Measurements from ENCODE around the gene SASH1. TPM values are rescaled to one million over a fixed set of nuclear protein-coding genes. Genes with fewer than 3 reads are reported as not detected.
A peak's percentile ranks its signal among the peaks of the same experiment; 100 is the strongest.

Gene SASH1
- total RNA-seq, result 1 to 10 TPM in 3 of 5 experiments, under 1 TPM in 2; 0.24 to 7.8 (median 1.4) TPM
- not detected for polyA plus RNA-seq
- total RNA-seq, result not detected

DNA sequence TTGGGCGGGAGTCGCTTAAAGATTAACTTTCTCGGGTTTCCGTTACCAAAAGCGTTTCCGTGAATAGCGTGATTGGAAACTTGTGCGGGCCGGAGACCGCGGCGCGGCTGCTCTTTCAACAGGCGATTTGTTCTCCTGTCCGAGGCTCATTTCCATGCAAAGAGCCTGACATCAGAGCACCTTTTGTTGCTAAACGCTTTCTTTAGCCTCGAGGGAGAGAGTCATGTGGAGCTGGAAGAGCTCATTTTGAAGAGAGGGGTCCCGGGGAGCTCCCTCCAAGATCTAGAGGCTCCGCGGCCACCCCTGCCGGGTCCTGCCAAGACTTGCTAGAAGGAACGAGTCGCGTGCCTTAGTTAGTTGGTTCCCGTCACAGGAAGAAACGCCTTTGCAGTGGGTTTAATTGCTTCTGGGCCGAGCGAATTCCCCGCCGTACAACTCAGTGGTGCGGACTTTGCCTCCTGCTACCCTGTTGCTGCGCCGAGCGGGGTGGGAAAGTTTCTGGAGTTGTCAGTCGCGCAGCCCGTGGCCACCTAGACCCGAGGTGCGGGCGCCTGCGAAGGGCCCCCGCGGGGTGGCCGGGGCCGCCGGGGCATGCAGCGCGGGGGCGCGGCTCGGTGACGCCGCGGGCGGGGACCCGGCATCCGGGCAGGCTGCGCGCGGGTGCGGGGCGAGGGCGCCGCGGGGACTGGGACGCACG lies at the start of gene SASH1:
Gene SASH1, plus strand, starts transcription at position 489 of the 697 bp plus-strand sequence. CDS start 230 bp downstream, outside the sequence.
- DNase-seq (peak in 2 of 9 donors; percentile 5 to 27), ATAC-seq (peak; percentile 26)
- no peaks in the 10 kb centered on the region for H3K27me3 ChIP-seq (ENCODE audit: control insufficient read depth in 2 of 2, insufficient read depth in 2 of 2, low read length in 2 of 2)
- peak within 1 kb of the TSS; percentile 13 for H3K4me3 ChIP-seq (ENCODE audit: low read length)
- H3K27ac ChIP-seq (ENCODE audit: low read depth, low read length), result no peak within 1 kb of the TSS
- H3K36me3 Mint-ChIP-seq, result no peaks in the 10 kb centered on the region
- H3K27me3 Mint-ChIP-seq, result peaks cover 41 to 66% (median 51%) of the 10 kb centered on the region in 5 donors
- ChIA-PET CTCF (no interaction called here), POLR2A (no interaction called here)
- no peaks in the 10 kb centered on the region for H3K36me3 ChIP-seq (ENCODE audit: control insufficient read depth in 2 of 3, insufficient read depth in 3 of 3, low read length in 3 of 3)
- intact Hi-C loops (cut with micrococcal nuclease), result no loop called here
- H3K27ac Mint-ChIP-seq, result peak within 1 kb of the TSS in 1 of 9 donors; percentile 76
- peaks cover 0 to 3% (median 0%) of the 10 kb centered on the region in 11 donors for H3K9me3 Mint-ChIP-seq
- peak within 1 kb of the TSS; percentile 43 to 84 (median 69) for H3K4me3 Mint-ChIP-seq
- no peaks in the 10 kb centered on the region for H3K4me1 ChIP-seq (ENCODE audit: control insufficient read depth in 2 of 2, insufficient read depth in 2 of 2, low read length in 2 of 2)
- no peaks in the 10 kb centered on the region for H3K9me3 ChIP-seq (ENCODE audit: control insufficient read depth in 2 of 3, low read length in 3 of 3)
- peaks cover 6 to 13% (median 8%) of the 10 kb centered on the region in 7 donors for H3K4me1 Mint-ChIP-seq

DNA sequence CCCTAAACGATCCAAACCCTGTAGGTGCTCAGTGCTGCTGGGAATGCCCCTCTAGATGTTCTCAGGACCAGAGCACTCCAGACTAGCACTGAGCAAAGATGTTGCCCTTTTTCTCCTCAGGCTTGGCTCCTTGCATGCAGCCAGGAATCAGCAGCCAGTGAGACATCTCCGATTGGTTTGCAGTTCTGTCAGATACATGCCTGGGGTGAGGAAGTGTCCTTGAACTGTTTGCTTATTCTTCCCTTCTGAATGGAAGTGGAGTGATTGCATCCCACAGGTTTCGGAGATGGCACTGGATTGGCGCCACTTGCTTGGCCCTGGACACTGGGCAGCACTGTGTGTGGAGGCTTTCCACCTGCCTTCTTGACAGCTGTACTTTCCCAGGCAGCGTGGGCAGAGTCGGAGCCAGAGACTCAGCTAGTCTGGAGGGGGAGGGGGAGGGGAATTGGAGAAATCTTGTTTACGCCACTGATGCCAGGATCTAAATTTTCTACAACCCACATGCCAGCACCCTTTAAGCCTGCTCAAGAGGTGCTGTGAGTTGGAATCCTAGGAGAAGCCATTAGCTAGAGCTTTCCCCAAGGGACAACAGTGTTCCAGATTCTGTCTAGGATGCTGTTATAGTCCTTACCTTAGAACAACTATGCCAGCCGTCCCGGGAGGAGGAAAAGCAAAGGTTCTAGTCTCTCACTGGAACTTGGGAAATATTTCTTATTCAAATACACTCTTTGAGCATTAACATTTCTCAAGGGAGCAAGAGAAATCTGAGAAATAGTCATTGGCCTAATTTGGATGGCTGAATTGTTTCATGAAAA lies 49.2 kb upstream of the SASH1 start:
- ATAC-seq, result no peak

DNA sequence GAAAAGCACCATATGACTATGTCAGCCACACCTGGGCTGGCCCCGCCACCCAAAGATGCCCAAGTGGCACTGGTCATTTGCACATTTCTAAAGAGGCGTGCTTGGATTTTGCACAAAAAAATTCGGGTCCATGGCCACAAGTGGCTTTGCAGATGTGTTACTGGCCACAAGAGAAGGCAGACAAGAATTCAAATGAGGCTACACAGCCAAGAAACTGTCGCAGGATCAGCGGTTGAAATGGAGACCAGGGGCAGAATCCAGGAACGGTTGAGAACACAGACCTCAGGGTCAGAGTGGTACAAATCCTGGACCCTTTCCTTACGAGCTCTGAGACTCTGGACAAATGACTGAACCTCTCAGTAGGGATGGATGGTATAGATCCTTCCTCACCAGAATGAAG lies 48.6 kb upstream of the SASH1 start:
- H3K9me3 Mint-ChIP-seq, result peaks cover 0 to 2% (median 0%) of the 10 kb centered on the region in 11 donors
- no peaks in the 10 kb centered on the region for H3K9me3 ChIP-seq (ENCODE audit: control insufficient read depth in 2 of 3, low read length in 3 of 3)
- H3K36me3 ChIP-seq (ENCODE audit: control insufficient read depth in 2 of 3, insufficient read depth in 3 of 3, low read length in 3 of 3), result no peaks in the 10 kb centered on the region
- no peaks in the 10 kb centered on the region for H3K36me3 Mint-ChIP-seq
- H3K4me3 Mint-ChIP-seq, result no peak overlapping the region
- DNase-seq, result no peak
- H3K27me3 ChIP-seq (ENCODE audit: control insufficient read depth in 2 of 2, insufficient read depth in 2 of 2, low read length in 2 of 2), result no peaks in the 10 kb centered on the region
- ChIA-PET CTCF (no interaction called here), POLR2A (no interaction called here)
- H3K4me1 ChIP-seq (ENCODE audit: control insufficient read depth in 2 of 2, insufficient read depth in 2 of 2, low read length in 2 of 2), result no peaks in the 10 kb centered on the region
- no peak overlapping the region for H3K27ac Mint-ChIP-seq
- ATAC-seq, result no peak
- no peaks in the 10 kb centered on the region for H3K4me1 Mint-ChIP-seq
- H3K4me3 ChIP-seq (ENCODE audit: low read length), result no peak overlapping the region
- peaks cover 0 to 19% (median 5%) of the 10 kb centered on the region in 5 donors for H3K27me3 Mint-ChIP-seq
- H3K27ac ChIP-seq (ENCODE audit: low read depth, low read length), result no peak overlapping the region
- intact Hi-C loops (cut with micrococcal nuclease), result no loop called here

More for the DNA sequence above, 49.2 kb upstream of the SASH1 start:
- H3K4me1 ChIP-seq (ENCODE audit: control insufficient read depth in 2 of 2, insufficient read depth in 2 of 2, low read length in 2 of 2), result no peaks in the 10 kb centered on the region
- no peak overlapping the region for H3K4me3 ChIP-seq (ENCODE audit: low read length)
- no peaks in the 10 kb centered on the region for H3K27me3 ChIP-seq (ENCODE audit: control insufficient read depth in 2 of 2, insufficient read depth in 2 of 2, low read length in 2 of 2)
- no peak overlapping the region for H3K4me3 Mint-ChIP-seq
- no peaks in the 10 kb centered on the region for H3K36me3 Mint-ChIP-seq
- ChIA-PET CTCF (no interaction called here), POLR2A (no interaction called here)
- H3K27ac Mint-ChIP-seq, result no peak overlapping the region
- H3K36me3 ChIP-seq (ENCODE audit: control insufficient read depth in 2 of 3, insufficient read depth in 3 of 3, low read length in 3 of 3), result no peaks in the 10 kb centered on the region
- no peak for DNase-seq
- no peaks in the 10 kb centered on the region for H3K9me3 ChIP-seq (ENCODE audit: control insufficient read depth in 2 of 3, low read length in 3 of 3)
- H3K4me1 Mint-ChIP-seq, result no peaks in the 10 kb centered on the region
- no peak overlapping the region for H3K27ac ChIP-seq (ENCODE audit: low read depth, low read length)
- intact Hi-C loops (cut with micrococcal nuclease), result no loop called here
- H3K9me3 Mint-ChIP-seq, result peaks cover 0 to 2% (median 0%) of the 10 kb centered on the region in 11 donors
- peaks cover 0 to 23% (median 5%) of the 10 kb centered on the region in 5 donors for H3K27me3 Mint-ChIP-seq

DNA sequence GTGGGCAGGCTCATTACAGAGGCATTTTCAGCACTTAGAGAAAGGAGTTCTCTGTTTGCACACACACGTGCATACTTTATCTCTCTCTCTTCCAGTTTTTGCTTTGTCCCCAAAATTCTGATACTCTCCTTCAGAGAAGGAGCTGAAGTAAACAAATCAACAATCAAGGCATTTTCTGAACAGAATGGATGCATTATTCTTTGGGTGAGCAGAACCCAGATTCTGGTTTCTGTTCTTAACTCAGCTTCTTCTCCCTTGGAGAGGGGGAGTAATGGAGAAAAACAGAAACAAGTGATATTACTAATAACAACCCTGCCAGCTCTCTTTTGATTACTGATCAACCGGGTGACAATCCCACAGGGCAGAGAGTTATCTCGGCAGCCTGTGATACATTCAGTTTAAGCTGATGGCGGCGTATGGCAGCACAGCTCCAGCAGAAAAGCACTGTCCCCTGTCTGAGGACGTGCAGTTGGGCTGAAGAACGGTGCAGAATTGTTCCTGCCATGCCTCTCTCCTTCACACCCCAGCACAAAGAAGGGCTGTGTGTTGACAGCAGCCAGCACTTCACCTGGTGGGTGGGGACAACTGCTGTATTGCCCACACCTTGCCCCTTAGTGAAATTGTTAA lies 47.3 kb upstream of the SASH1 start:
- POLR2A ChIA-PET, result no interaction called here

DNA sequence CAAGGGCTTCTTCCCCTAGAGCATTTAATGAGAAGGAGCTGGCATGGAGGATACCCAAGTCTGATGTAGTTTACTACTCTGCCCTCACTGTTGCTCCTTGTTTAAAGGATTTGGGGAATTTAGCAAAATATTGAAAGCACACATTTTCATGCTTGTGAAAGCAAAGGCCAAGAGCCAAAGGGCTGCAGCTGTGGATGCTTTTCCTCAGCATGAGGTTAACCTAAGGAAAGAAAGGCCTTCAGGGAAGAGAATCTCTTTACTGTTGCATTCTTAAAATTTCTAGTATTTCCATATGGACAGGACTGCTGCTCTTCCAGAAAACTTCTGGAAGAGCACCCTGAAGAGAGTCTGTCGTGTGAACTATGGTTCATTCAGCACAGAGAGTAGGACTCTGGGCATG lies 45.9 kb upstream of the SASH1 start:
- ChIA-PET POLR2A (no interaction called here), CTCF (no interaction called here)
- H3K4me1 Mint-ChIP-seq, result no peaks in the 10 kb centered on the region
- no peak overlapping the region for H3K27ac Mint-ChIP-seq
- no peak for ATAC-seq
- H3K4me3 ChIP-seq (ENCODE audit: low read length), result no peak overlapping the region
- no peak overlapping the region for H3K27ac ChIP-seq (ENCODE audit: low read depth, low read length)
- no peaks in the 10 kb centered on the region for H3K9me3 ChIP-seq (ENCODE audit: control insufficient read depth in 2 of 3, low read length in 3 of 3)
- H3K27me3 Mint-ChIP-seq, result peaks cover 0 to 14% (median 2%) of the 10 kb centered on the region in 5 donors
- H3K36me3 Mint-ChIP-seq, result no peaks in the 10 kb centered on the region
- no peaks in the 10 kb centered on the region for H3K27me3 ChIP-seq (ENCODE audit: control insufficient read depth in 2 of 2, insufficient read depth in 2 of 2, low read length in 2 of 2)
- H3K9me3 Mint-ChIP-seq, result peaks cover 0 to 2% (median 0%) of the 10 kb centered on the region in 11 donors
- H3K4me3 Mint-ChIP-seq, result no peak overlapping the region
- H3K36me3 ChIP-seq (ENCODE audit: control insufficient read depth in 2 of 3, insufficient read depth in 3 of 3, low read length in 3 of 3), result no peaks in the 10 kb centered on the region
- DNase-seq, result no peak
- no peaks in the 10 kb centered on the region for H3K4me1 ChIP-seq (ENCODE audit: control insufficient read depth in 2 of 2, insufficient read depth in 2 of 2, low read length in 2 of 2)
- intact Hi-C loops (cut with micrococcal nuclease), result no loop called here

More for the DNA sequence above, 47.3 kb upstream of the SASH1 start:
- H3K36me3 Mint-ChIP-seq, result no peaks in the 10 kb centered on the region
- CTCF ChIA-PET, result no interaction called here
- intact Hi-C loops (cut with micrococcal nuclease), result no loop called here
- H3K27ac ChIP-seq (ENCODE audit: low read depth, low read length), result no peak overlapping the region
- H3K27me3 ChIP-seq (ENCODE audit: control insufficient read depth in 2 of 2, insufficient read depth in 2 of 2, low read length in 2 of 2), result no peaks in the 10 kb centered on the region
- no peaks in the 10 kb centered on the region for H3K9me3 ChIP-seq (ENCODE audit: control insufficient read depth in 2 of 3, low read length in 3 of 3)
- no peak overlapping the region for H3K4me3 Mint-ChIP-seq
- H3K36me3 ChIP-seq (ENCODE audit: control insufficient read depth in 2 of 3, insufficient read depth in 3 of 3, low read length in 3 of 3), result no peaks in the 10 kb centered on the region
- H3K27ac Mint-ChIP-seq, result no peak overlapping the region
- no peak overlapping the region for H3K4me3 ChIP-seq (ENCODE audit: low read length)
- no peaks in the 10 kb centered on the region for H3K4me1 Mint-ChIP-seq
- peaks cover 0 to 2% (median 0%) of the 10 kb centered on the region in 11 donors for H3K9me3 Mint-ChIP-seq
- H3K27me3 Mint-ChIP-seq, result peaks cover 0 to 14% (median 5%) of the 10 kb centered on the region in 5 donors
- ATAC-seq (no peak), DNase-seq (no peak)
- no peaks in the 10 kb centered on the region for H3K4me1 ChIP-seq (ENCODE audit: control insufficient read depth in 2 of 2, insufficient read depth in 2 of 2, low read length in 2 of 2)

DNA sequence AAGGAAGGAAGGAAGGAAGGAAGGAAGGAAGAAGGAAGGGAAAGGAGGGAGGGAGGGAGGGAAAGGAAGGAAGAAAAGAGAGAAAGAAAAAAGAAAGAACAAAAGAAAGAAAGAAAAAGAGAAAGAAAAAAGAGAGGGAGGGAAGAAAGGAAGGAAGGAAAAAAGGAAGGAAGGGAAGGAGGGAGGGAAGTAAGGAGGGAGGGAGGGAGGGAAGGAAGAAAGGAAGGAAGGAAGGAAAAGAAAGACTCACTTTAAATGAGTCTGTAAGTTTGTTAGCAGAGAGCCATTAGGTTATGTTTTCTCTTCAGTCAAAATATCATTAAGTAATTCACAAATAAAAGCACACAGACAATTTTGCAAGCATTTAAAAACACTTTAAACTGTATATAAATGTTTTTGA lies 44.0 kb upstream of the SASH1 start:
- peaks cover 0 to 19% (median 4%) of the 10 kb centered on the region in 5 donors for H3K27me3 Mint-ChIP-seq
- peaks cover 0 to 2% (median 0%) of the 10 kb centered on the region in 11 donors for H3K9me3 Mint-ChIP-seq
- Histone ChIP-seq H3K9me3 (ENCODE audit: control insufficient read depth in 2 of 3, low read length in 3 of 3) (no peaks in the 10 kb centered on the region), H3K4me3 (ENCODE audit: low read length) (no peak overlapping the region), H3K4me1 (ENCODE audit: control insufficient read depth in 2 of 2, insufficient read depth in 2 of 2, low read length in 2 of 2) (no peaks in the 10 kb centered on the region), H3K27me3 (ENCODE audit: control insufficient read depth in 2 of 2, insufficient read depth in 2 of 2, low read length in 2 of 2) (no peaks in the 10 kb centered on the region), H3K36me3 (ENCODE audit: control insufficient read depth in 2 of 3, insufficient read depth in 3 of 3, low read length in 3 of 3) (no peaks in the 10 kb centered on the region), H3K27ac (ENCODE audit: low read depth, low read length) (no peak overlapping the region)
- DNase-seq (no peak), ATAC-seq (no peak)
- H3K36me3 Mint-ChIP-seq, result no peaks in the 10 kb centered on the region
- no peak overlapping the region for H3K27ac Mint-ChIP-seq
- ChIA-PET POLR2A (no interaction called here), CTCF (no interaction called here)
- intact Hi-C loops (cut with micrococcal nuclease), result no loop called here
- no peaks in the 10 kb centered on the region for H3K4me1 Mint-ChIP-seq
- no peak overlapping the region for H3K4me3 Mint-ChIP-seq
